K562 (cell line): ENCODE results near the gene RPS2. TPM values are rescaled to one million over a fixed set of nuclear protein-coding genes. Genes with fewer than 3 reads are reported as not detected.

ENCODE experiments used
- ATAC-seq: fragments of 200-7000 bp; cut with Tn5 transposase; 3 replicates; pipeline ENCODE4 v1.9.1; 2020; ENCODE audit warnings: moderate library complexity
- BruUV-seq: library from RNA; stranded (reverse); fragments of 400-500 nt; replicated peaks from 2 replicates; lab custom pipeline; 2021; lab: Mats Ljungman, UMichigan
- CTCF ChIA-PET: fragments of 300-600 bp; formaldehyde crosslinking; extraction: SDS; loops from one replicate; lab custom pipeline; 2021; ENCODE audit warnings: low intra/inter-chr PET ratio; lab: Yijun Ruan, JAX
- POLR2A ChIA-PET: fragments of 300-600, 350-650 bp; sonication (Branson Sonifier 250); formaldehyde crosslinking; extraction: SDS; loops from one replicate; lab custom pipeline; 2021; ENCODE audit warnings: antibody characterized with exemption, inconsistent platforms; lab: Yijun Ruan, JAX
- DNase-seq, 4 experiments: peaks; one replicate each; pipeline versions ENCODE4 v3.0.0 to v3.0.0-alpha.2; 2011 to 2018; ENCODE audit warnings: low spot score in 3 of 4, mixed read lengths in 3 of 4; ENCODE audit errors: extremely low read depth in 1 of 4
- FAIRE-seq: peaks from 2 replicates; lab custom pipeline; 2011; peaks lifted over from hg19 to GRCh38; lab: Jason Lieb, UNC
- H2AFZ ChIP-seq: 2 replicates; pipeline ENCODE4 v1.6.0; 2011; ENCODE audit warnings: low read depth, low read length, control low read depth, inconsistent platforms
- H3K27ac ChIP-seq: fragments of 200-600 bp; 3 replicates; pipeline ENCODE4 v1.8.0; 2011; ENCODE audit warnings: low read depth, mild to moderate bottlenecking, control low read depth, inconsistent platforms, low read length, moderate library complexity, mixed read lengths; ENCODE audit errors: extremely low read depth
- H3K27me3 ChIP-seq, 2 experiments: fragments of 300-600 bp in 1 of 2; 2 replicates in 1 of 2; 3 replicates in 1 of 2; pipeline versions ENCODE4 v1.6.0 to v1.8.0; 2011; ENCODE audit warnings: inconsistent platforms in 2 of 2, low read length in 2 of 2, mild to moderate bottlenecking in 1 of 2, mixed read lengths in 1 of 2, moderate library complexity in 1 of 2; ENCODE audit not compliant: control insufficient read depth in 2 of 2, insufficient read depth in 2 of 2
- H3K36me3 ChIP-seq: fragments of 300-600 bp; 3 replicates; pipeline ENCODE4 v1.8.0; 2011; ENCODE audit warnings: mild to moderate bottlenecking, low read length, inconsistent platforms; ENCODE audit not compliant: control insufficient read depth, insufficient read depth
- H3K4me1 ChIP-seq, 2 experiments: fragments of 200-600 bp in 1 of 2; replicated peaks in 1 of 2; 2 replicates in 1 of 2; 3 replicates in 1 of 2; pipeline versions ENCODE4 v1.5.1 to v1.8.0; 2011; ENCODE audit warnings: inconsistent platforms in 2 of 2, low read length in 2 of 2, mild to moderate bottlenecking in 1 of 2, mixed read lengths in 1 of 2, moderate library complexity in 1 of 2; ENCODE audit not compliant: control insufficient read depth in 2 of 2, insufficient read depth in 2 of 2
- H3K4me2 ChIP-seq: 2 replicates; pipeline ENCODE4 v1.6.1; 2011; ENCODE audit warnings: low read length, control low read depth, inconsistent platforms, mixed read lengths; ENCODE audit not compliant: insufficient read depth
- H3K4me3 ChIP-seq: fragments of 200-600 bp; sonication (generic), shearing (Covaris generic); 2 replicates; pipeline ENCODE4 v1.5.1; 2016; ENCODE audit warnings: control low read depth, inconsistent platforms
- H3K79me2 ChIP-seq: fragments of 200-600 bp; 3 replicates; pipeline ENCODE4 v1.8.0; 2011; ENCODE audit warnings: low read length, inconsistent platforms; ENCODE audit not compliant: control insufficient read depth, insufficient read depth
- H3K9ac ChIP-seq, 2 experiments: 2 replicates each; pipeline versions ENCODE4 v1.6.0 to v1.6.1; 2011; ENCODE audit warnings: low read depth in 2 of 2, low read length in 2 of 2, control low read depth in 1 of 2, inconsistent platforms in 1 of 2, mild to moderate bottlenecking in 1 of 2, mixed read lengths in 1 of 2; ENCODE audit not compliant: insufficient read depth in 1 of 2
- H3K9me1 ChIP-seq: one replicate; pipeline ENCODE4 v1.6.0; 2011; ENCODE audit warnings: inconsistent platforms, mild to moderate bottlenecking, low read length, moderate library complexity; ENCODE audit not compliant: control insufficient read depth, insufficient read depth
- H3K9me3 ChIP-seq: replicated peaks from 2 replicates; pipeline ENCODE4 v1.5.1; 2011; ENCODE audit warnings: low read depth, low read length, inconsistent platforms; ENCODE audit not compliant: control insufficient read depth, insufficient read depth
- H4K20me1 ChIP-seq: replicated peaks from 2 replicates; pipeline ENCODE4 v1.6.1; 2011; ENCODE audit warnings: low read length, inconsistent platforms, mixed read lengths; ENCODE audit not compliant: control insufficient read depth, insufficient read depth
- CBFB ChIP-seq: sonication (generic); formaldehyde crosslinking; IDR thresholded peaks from 2 replicates; pipeline ENCODE4 v1.4.0; 2020; ENCODE audit warnings: mild to moderate bottlenecking, missing genetic modification reagents
- GABPB1 ChIP-seq: sonication (generic); formaldehyde crosslinking; IDR thresholded peaks from 2 replicates; pipeline ENCODE4 v1.8.0; 2022; ENCODE audit warnings: mild to moderate bottlenecking, missing genetic modification reagents
- HDAC2 ChIP-seq: fragments of 450-650 bp; IDR thresholded peaks from 2 replicates; pipeline ENCODE4 v1.6.1; 2016; ENCODE audit warnings: mild to moderate bottlenecking
- HDAC8 ChIP-seq: fragments of 450-650 bp; IDR thresholded peaks from 2 replicates; pipeline ENCODE4 v1.6.1; 2016; ENCODE audit warnings: mild to moderate bottlenecking, missing genetic modification characterization, moderate library complexity, missing compliant biosample characterization
- JUNB ChIP-seq: fragments of 450-650 bp; formaldehyde crosslinking; conservative IDR thresholded peaks from 2 replicates; pipeline ENCODE4 v1.4.0; 2020; ENCODE audit warnings: mild to moderate bottlenecking
- MYC ChIP-seq, 2 experiments: fragments of 250-450 bp in 1 of 2; sonication (Bioruptor Pico) in 1 of 2; IDR thresholded peaks; 2 replicates each; pipeline versions ENCODE4 v1.5.1 to v1.6.1; 2012 to 2021; ENCODE audit warnings: low read depth in 2 of 2, borderline replicate concordance in 1 of 2, improper control_type of control experiment in 1 of 2, low read length in 1 of 2, mild to moderate bottlenecking in 1 of 2, moderate library complexity in 1 of 2
- NELFE ChIP-seq: IDR thresholded peaks from 2 replicates; pipeline ENCODE4 v1.6.1; 2011; ENCODE audit warnings: mild to moderate bottlenecking; ENCODE audit not compliant: insufficient read depth, insufficient read length
- NRF1 ChIP-seq, 2 experiments: fragments of 450-650 bp; IDR thresholded peaks in 1 of 2; conservative IDR thresholded peaks in 1 of 2; 2 replicates each; pipeline ENCODE4 v1.6.1; 2014; ENCODE audit warnings: mild to moderate bottlenecking in 2 of 2
- RBFOX2 ChIP-seq: fragments of 200-400 bp; formaldehyde crosslinking; IDR thresholded peaks from 2 replicates; pipeline ENCODE4 v1.6.1; 2017; ENCODE audit warnings: low read depth, mild to moderate bottlenecking, low read length, moderate library complexity
- RBM15 ChIP-seq: fragments of 200-400 bp; formaldehyde crosslinking; IDR thresholded peaks from 2 replicates; pipeline ENCODE4 v1.6.1; 2018; ENCODE audit warnings: mild to moderate bottlenecking, low read length, moderate library complexity; ENCODE audit not compliant: insufficient read depth
- SFPQ ChIP-seq: fragments of 200-400 bp; formaldehyde crosslinking; IDR thresholded peaks from 2 replicates; pipeline ENCODE4 v1.6.1; 2017; ENCODE audit warnings: mild to moderate bottlenecking, low read depth, low read length, moderate library complexity
- TAF1 ChIP-seq: IDR thresholded peaks from 2 replicates; pipeline ENCODE4 v1.6.1; 2011; ENCODE audit warnings: mild to moderate bottlenecking, low read length, moderate library complexity; ENCODE audit not compliant: insufficient read depth, control insufficient read depth, severe bottlenecking; ENCODE audit errors: extremely low read depth
- TFAP4 ChIP-seq: sonication (generic); formaldehyde crosslinking; IDR thresholded peaks from 2 replicates; pipeline ENCODE4 v1.8.0; 2022; ENCODE audit warnings: missing genetic modification reagents, mild to moderate bottlenecking, moderate library complexity, borderline replicate concordance
- TOE1 ChIP-seq, 2 experiments: fragments of 450-650 bp in 1 of 2; sonication (generic) in 1 of 2; formaldehyde crosslinking in 1 of 2; IDR thresholded peaks; 2 replicates each; pipeline versions ENCODE4 v1.7.1 to v1.8.0; 2016 to 2022; ENCODE audit warnings: borderline replicate concordance in 2 of 2, mild to moderate bottlenecking in 2 of 2, antibody characterized with exemption in 1 of 2, inconsistent platforms in 1 of 2, low read depth in 1 of 2, missing genetic modification reagents in 1 of 2, moderate library complexity in 1 of 2
- ZBTB1 ChIP-seq: sonication (generic); formaldehyde crosslinking; IDR thresholded peaks from 2 replicates; pipeline ENCODE4 v1.8.1; 2023; ENCODE audit warnings: missing genetic modification reagents, low read depth, mild to moderate bottlenecking, borderline replicate concordance
- ZFP30 ChIP-seq: fragments of 250-450 bp; sonication (Bioruptor Pico); IDR thresholded peaks from 2 replicates; pipeline ENCODE4 v1.8.0; 2022; ENCODE audit warnings: moderate library complexity, mild to moderate bottlenecking, inconsistent platforms, borderline replicate concordance
- ZNF217 ChIP-seq: sonication (generic); formaldehyde crosslinking; IDR thresholded peaks from 2 replicates; pipeline ENCODE4 v1.8.0; 2022; ENCODE audit warnings: mild to moderate bottlenecking, missing genetic modification reagents
- whole genome bisulfite sequencing: fragments of 100-300 bp; shearing (Covaris generic); methylation state at CpG from one replicate; pipeline ENCODE4 v1.1.6; 2016; ENCODE audit warnings: low coverage, mixed read lengths; ENCODE audit not compliant: insufficient coverage; ENCODE audit errors: missing lambda C conversion rate; 5-methylcytosine and 5-hydroxymethylcytosine counted together
- in situ Hi-C: fragments of 300-500 bp; cut with MboI; formaldehyde crosslinking; loops from 4 replicates; pipeline ENCODE4 v1.15.0; 2018; ENCODE audit warnings: inconsistent platforms, mixed read lengths
- intact Hi-C: fragments of 100-400 bp; cut with micrococcal nuclease; formaldehyde crosslinking; loops from 2 replicates; pipeline ENCODE4 v1.14.2; 2022
- polyA plus RNA-seq, 8 experiments: library from polyadenylated mRNA; depleted of rRNA in 4 of 8; stranded (reverse) in 5 of 8; unstranded in 3 of 8; fragments of >200 nt; fragmentation: Nextera tagmentation in 2 of 8; fragmentation: Illumina TruSeq in 1 of 8; extraction: Ambion mirVana in 2 of 8; extraction: Trizol in 1 of 8; gene quantifications; 2 replicates each; pipeline versions ENCODE4 v1.2.1 to v1.2.3, GENCODE V29; 2011 to 2014; ENCODE audit warnings: inconsistent platforms in 1 of 8, missing spikeins in 1 of 8
- total RNA-seq, 7 experiments: library from RNA; depleted of rRNA in 6 of 7; stranded (reverse); fragments of >200 nt in 6 of 7; fragmentation: Illumina TruSeq in 2 of 7; extraction: Trizol in 2 of 7; gene quantifications; 2 replicates each; pipeline versions ENCODE4 v1.2.1 to v1.2.3, GENCODE V29; 2011 to 2021; ENCODE audit warnings: low replicate concordance in 1 of 7

The RPS2 gene
- total and polyA plus RNA-seq, 9 of the 15 experiments (the other 6 are each of a cell fraction or from before 2014, with no cell fraction given): 834 to 4,794 (median 3,793) TPM

DNA sequence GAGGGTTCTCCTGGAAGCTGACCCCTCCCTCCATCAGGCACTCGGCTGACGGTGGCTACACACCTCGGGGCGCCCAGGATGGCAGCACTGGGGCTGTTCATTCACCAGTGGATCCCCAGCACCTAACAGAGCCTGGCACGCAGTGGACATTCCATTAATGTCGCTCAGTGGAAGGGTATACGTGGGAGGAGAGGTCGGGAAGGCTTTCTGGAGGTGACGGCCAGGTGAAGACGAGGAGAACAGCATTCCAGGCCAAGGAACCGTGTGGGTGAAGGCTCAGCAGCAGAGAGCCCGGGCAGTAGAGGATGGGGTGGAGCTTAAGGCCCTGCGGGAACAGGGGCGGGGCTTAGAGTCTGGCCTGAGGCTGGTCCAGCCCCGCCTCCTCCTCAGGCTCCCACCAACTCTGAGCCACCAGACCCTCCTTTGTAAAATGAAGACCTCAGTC is 43.9 kb downstream of the RPS2 start:
- ATAC-seq (peak; percentile 95), DNase-seq (peak; percentile 76 to 83 (median 79)), FAIRE-seq (peak; percentile 93)
- intact Hi-C loops: no loop called here
- no peak overlapping the region for H3K27ac ChIP-seq
- under 1% methylated on average over 15 of the region's 15 CpGs for WGBS
- H2AFZ ChIP-seq: peak overlapping the region; percentile 62; the same call in 1 of the 2 replicates
- no TSS peak for BruUV-seq
- peaks cover 18 to 31% of the 10 kb centered on the region in 2 experiments; a peak in 4 of 5 replicates for H3K27me3 ChIP-seq
- H3K9me1 ChIP-seq: no peaks in the 10 kb centered on the region
- no peaks in the 10 kb centered on the region for H3K9me3 ChIP-seq
- in situ Hi-C loops: no loop called here
- ChIA-PET CTCF (interaction anchor here (0.6 kb wide), 1 partner anchor 383 kb away, joined by 3 read pairs; no protein-coding TSS in a partner anchor), POLR2A (interaction anchor here (0.9 to 1.0 kb wide), 4 partner anchors 19 to 32 kb away, joined by 3 to 6 read pairs (median 3); no protein-coding TSS in a partner anchor)
- 0 out of 2 replicates have a peak, but pooled peaks cover 11% of the 10 kb centered on the region for H4K20me1 ChIP-seq
- H3K4me3 ChIP-seq: no peak overlapping the region
- H3K4me2 ChIP-seq: peak overlapping the region; percentile 36
- H3K36me3 ChIP-seq: no peaks in the 10 kb centered on the region
- no peak overlapping the region for H3K9ac ChIP-seq
- H3K79me2 ChIP-seq: no peaks in the 10 kb centered on the region
- peaks cover 12 to 67% of the 10 kb centered on the region in 2 experiments; a peak in 4 of 5 replicates for H3K4me1 ChIP-seq
- TF ChIP-seq GABPB1: 0 out of 2 replicates have a peak, but pooled peaks have one; percentile 33
- TF ChIP-seq SFPQ: no peak
- TF ChIP-seq MYC (IDR thresholded peaks at IDR 0.05; ENCODE audit: low read depth, low read length): no peak
- no peak for TF ChIP-seq MYC (CRISPR knock-in tag; IDR thresholded peaks at IDR 0.05; ENCODE audit: borderline replicate concordance, low read depth)
- TF ChIP-seq HDAC8 (tag): no peak
- peak in 1 of 2 experiments; percentile 27; a peak in 1 of 4 replicates for TF ChIP-seq NRF1 (conservative IDR thresholded peaks at IDR 0.05 in 1 of 2, IDR thresholded peaks at IDR 0.05 in 1 of 2)
- TF ChIP-seq NELFE: no peak
- no peak for TF ChIP-seq JUNB (CRISPR knock-in tag)
- TF ChIP-seq RBM15: no peak
- TF ChIP-seq ZNF217 (CRISPR knock-in tag): no peak
- no peak for TF ChIP-seq TAF1
- 0 out of 2 replicates have a peak, but pooled peaks have one; percentile 40 for TF ChIP-seq ZBTB1 (CRISPR knock-in tag)
- TF ChIP-seq TFAP4: 0 out of 2 replicates have a peak, but pooled peaks have one; percentile 21
- TF ChIP-seq TOE1 (IDR thresholded peaks at IDR 0.05; ENCODE audit: borderline replicate concordance): peak; percentile 44; the same call in 1 of the 2 replicates
- no peak for TF ChIP-seq TOE1 (CRISPR knock-in tag; IDR thresholded peaks at IDR 0.05; ENCODE audit: borderline replicate concordance, low read depth)
- no peak for TF ChIP-seq ZFP30 (CRISPR knock-in tag)
- no peak for TF ChIP-seq CBFB (CRISPR knock-in tag)
- no peak for TF ChIP-seq HDAC2
- TF ChIP-seq RBFOX2: no peak
